IMR-90 (cell line): ENCODE data around the gene ARRB1. TPM values are rescaled to one million over a fixed set of nuclear protein-coding genes. Genes with fewer than 3 reads are reported as not detected.

Source experiments
- ATAC-seq: fragments of 200-7000 bp; cut with Tn5 transposase; 2 replicates; pipeline ENCODE4 v1.9.1; 2020; ENCODE audit warnings: low read depth, mild to moderate bottlenecking, moderate library complexity
- BruUV-seq: library from RNA; stranded (reverse); fragments of 400-500 nt; replicated peaks from 2 replicates; lab custom pipeline; 2021; lab: Mats Ljungman, UMichigan
- CTCF ChIA-PET: fragments of 300-600 bp; formaldehyde crosslinking; extraction: SDS; loops from one replicate; lab custom pipeline; 2021; ENCODE audit warnings: antibody characterized with exemption; lab: Yijun Ruan, JAX
- POLR2A ChIA-PET: fragments of 300-600 bp; sonication (Branson Sonifier 250); formaldehyde crosslinking; loops from one replicate; lab custom pipeline; 2022; ENCODE audit warnings: antibody characterized with exemption; ENCODE audit not compliant: unreplicated experiment; lab: Charles Lee
- DNase-seq: peaks from one replicate; pipeline ENCODE4 v3.0.0; 2013
- H2AFZ ChIP-seq: replicated peaks from 2 replicates; pipeline ENCODE3; 2013; ENCODE audit warnings: low read length, mild to moderate bottlenecking; ENCODE audit not compliant: poor library complexity
- H2AK5ac ChIP-seq: 2 replicates; pipeline ENCODE4 v1.6.1; 2013; ENCODE audit warnings: low read depth, low read length, inconsistent platforms
- H2AK9ac ChIP-seq: replicated peaks from 2 replicates; pipeline ENCODE3; 2013; ENCODE audit warnings: mild to moderate bottlenecking, low read depth, low read length, moderate library complexity; ENCODE audit not compliant: poor library complexity
- H2BK120ac ChIP-seq: 2 replicates; pipeline ENCODE4 v1.6.1; 2013; ENCODE audit warnings: low read depth, low read length, inconsistent platforms
- H2BK15ac ChIP-seq: 3 replicates; pipeline ENCODE4 v1.6.1; 2013; ENCODE audit warnings: low read depth, low read length, inconsistent platforms
- H2BK20ac ChIP-seq: 2 replicates; pipeline ENCODE4 v1.6.1; 2013; ENCODE audit warnings: low read depth, mild to moderate bottlenecking, inconsistent platforms, low read length, moderate library complexity
- H2BK5ac ChIP-seq: 2 replicates; pipeline ENCODE4 v1.6.1; 2013; ENCODE audit warnings: mild to moderate bottlenecking, low read depth, low read length, inconsistent platforms; ENCODE audit not compliant: poor library complexity, severe bottlenecking
- H3K14ac ChIP-seq: replicated peaks from 2 replicates; pipeline ENCODE4 v1.6.1; 2013; ENCODE audit warnings: low read depth, low read length, inconsistent platforms
- H3K18ac ChIP-seq: 2 replicates; pipeline ENCODE4 v1.6.1; 2013; ENCODE audit warnings: low read depth, low read length, control low read depth
- H3K23ac ChIP-seq: 2 replicates; pipeline ENCODE4 v1.6.1; 2013; ENCODE audit warnings: low read depth, low read length, inconsistent platforms
- H3K27ac ChIP-seq: 2 replicates; pipeline ENCODE4 v1.5.1; 2013; ENCODE audit warnings: mild to moderate bottlenecking, control low read depth, low read length; ENCODE audit not compliant: insufficient read depth
- H3K27me3 ChIP-seq: 2 replicates; pipeline ENCODE4 v1.6.1; 2013; ENCODE audit warnings: low read length; ENCODE audit not compliant: control insufficient read depth, insufficient read depth
- H3K36me3 ChIP-seq: 2 replicates; pipeline ENCODE4 v1.6.1; 2013; ENCODE audit warnings: low read length, mixed read lengths; ENCODE audit not compliant: control insufficient read depth, insufficient read depth
- H3K4ac ChIP-seq: 2 replicates; pipeline ENCODE4 v1.6.1; 2013; ENCODE audit warnings: low read depth, low read length, inconsistent platforms
- H3K4me1 ChIP-seq: 2 replicates; pipeline ENCODE4 v1.6.1; 2013; ENCODE audit warnings: low read length, mixed read lengths; ENCODE audit not compliant: control insufficient read depth, insufficient read depth
- H3K4me2 ChIP-seq: 2 replicates; pipeline ENCODE4 v1.6.1; 2013; ENCODE audit warnings: low read depth, mild to moderate bottlenecking, control low read depth, low read length, moderate library complexity
- H3K4me3 ChIP-seq: 2 replicates; pipeline ENCODE4 v1.5.1; 2013; ENCODE audit warnings: low read depth, mild to moderate bottlenecking, control low read depth, low read length, moderate library complexity; ENCODE audit not compliant: insufficient read depth
- H3K56ac ChIP-seq: 2 replicates; pipeline ENCODE4 v1.6.1; 2013; ENCODE audit warnings: low read length, inconsistent platforms; ENCODE audit not compliant: insufficient read depth; ENCODE audit errors: extremely low read depth
- H3K79me1 ChIP-seq, 2 experiments: 2 replicates each; pipeline ENCODE4 v1.6.1; 2013; ENCODE audit warnings: low read length in 2 of 2, inconsistent platforms in 1 of 2, low read depth in 1 of 2
- H3K9ac ChIP-seq: 2 replicates; pipeline ENCODE4 v1.6.1; 2013; ENCODE audit warnings: low read depth, low read length, control low read depth
- H3K9me1 ChIP-seq: 2 replicates; pipeline ENCODE4 v1.6.1; 2013; ENCODE audit warnings: low read length, inconsistent platforms; ENCODE audit not compliant: insufficient read depth
- H3K9me3 ChIP-seq: 2 replicates; pipeline ENCODE4 v1.6.1; 2013; ENCODE audit warnings: low read length; ENCODE audit not compliant: control insufficient read depth, insufficient read depth
- H4K20me1 ChIP-seq: 2 replicates; pipeline ENCODE4 v1.6.1; 2013; ENCODE audit warnings: low read length, inconsistent platforms; ENCODE audit not compliant: insufficient read depth
- H4K5ac ChIP-seq: 2 replicates; pipeline ENCODE4 v1.6.1; 2013; ENCODE audit warnings: mild to moderate bottlenecking, low read depth, low read length, control low read depth
- H4K8ac ChIP-seq, 2 experiments: 2 replicates each; pipeline ENCODE4 v1.6.1; 2013; ENCODE audit warnings: low read depth in 2 of 2, low read length in 2 of 2, control low read depth in 1 of 2, inconsistent platforms in 1 of 2
- H4K91ac ChIP-seq: 2 replicates; pipeline ENCODE4 v1.6.1; 2013; ENCODE audit warnings: low read depth, low read length, inconsistent platforms; ENCODE audit not compliant: insufficient read depth
- FOS ChIP-seq: fragments of 150-350 bp; IDR thresholded peaks from 2 replicates; pipeline ENCODE4 v1.6.1; 2016; ENCODE audit warnings: low read depth, low read length
- MAFK ChIP-seq: IDR thresholded peaks from 2 replicates; pipeline ENCODE4 v1.6.1; 2012; ENCODE audit warnings: low read depth, low read length, improper control_type of control experiment
- POLR2A ChIP-seq: IDR thresholded peaks from 2 replicates; pipeline ENCODE4 v1.6.1; 2012; ENCODE audit warnings: mild to moderate bottlenecking, low read depth, low read length
- WGBS, 2 experiments: methylation state at CpG; one replicate each; pipeline versions ENCODE4 v1.1.5 to v1.1.7; 2013; ENCODE audit warnings: missing lambda C conversion rate in 2 of 2; ENCODE audit not compliant: insufficient read length in 1 of 2; ENCODE audit errors: extremely low coverage in 2 of 2; 5-methylcytosine and 5-hydroxymethylcytosine counted together
- dilution Hi-C: fragments of 300-500 bp; cut with HindIII; formaldehyde crosslinking; loops from one replicate; pipeline ENCODE4 v1.14.3; 2018; ENCODE audit warnings: low sequenced_read_pairs; ENCODE audit not compliant: unreplicated experiment
- in situ Hi-C: fragments of 300-500 bp; cut with MboI; formaldehyde crosslinking; loops from 3 replicates; pipeline ENCODE4 v1.14.3; 2019; ENCODE audit warnings: low sequenced_read_pairs, inconsistent platforms, mixed read lengths
- intact Hi-C: fragments of 100-400 bp; cut with micrococcal nuclease; formaldehyde crosslinking; loops from 2 replicates; pipeline ENCODE4 v1.10.0; 2022
- polyA plus RNA-seq, 3 experiments: library from polyadenylated mRNA; depleted of rRNA; stranded (reverse); fragments of >200 nt; gene quantifications; 2 replicates each; pipeline ENCODE4 v1.2.3, GENCODE V29; 2012; ENCODE audit warnings: low replicate concordance in 1 of 3
- total RNA-seq: library from RNA; depleted of rRNA; stranded (reverse); fragments of >200 nt; gene quantifications from 2 replicates; pipeline ENCODE4 v1.2.3, GENCODE V29; 2012
- TF ChIP-seq, protein P1 (sequence below): fragments of 150-350 bp; IDR thresholded peaks from 2 replicates; pipeline ENCODE4 v1.6.1; 2016; ENCODE audit warnings: low read depth, mild to moderate bottlenecking, low read length, moderate library complexity, borderline replicate concordance

The ARRB1 gene
- total and polyA plus RNA-seq, 2 of the 4 experiments (the other 2 are of a cell fraction): 11.0 to 17.4 TPM

DNA sequence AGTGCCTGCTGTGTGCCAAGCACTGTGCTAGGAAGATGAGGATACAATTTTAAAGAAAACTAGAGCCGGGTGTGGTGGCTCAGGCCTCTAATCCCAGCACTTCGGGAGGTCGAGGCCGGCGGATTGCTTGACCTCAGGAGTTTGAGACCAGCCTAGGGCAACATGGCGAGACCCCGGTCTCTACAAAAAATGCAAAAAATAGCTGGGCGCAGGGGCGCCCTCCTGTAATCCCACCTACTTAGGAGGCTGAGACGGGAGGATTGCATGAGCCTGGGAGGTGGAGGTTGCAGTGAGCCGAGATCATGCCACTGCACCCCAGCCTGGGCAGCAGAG lies 102.6 kb downstream of the ARRB1 start:
- Histone ChIP-seq H3K9me1 (no peaks in the 10 kb centered on the region), H3K4me2 (no peak overlapping the region), H3K23ac (no peak overlapping the region), H3K9ac (no peak overlapping the region), H3K4me1 (no peaks in the 10 kb centered on the region), H3K79me1 (no peaks in the 10 kb centered on the region), H3K4me3 (no peak overlapping the region), H3K9me3 (peaks cover 3% of the 10 kb centered on the region), H4K5ac (no peak overlapping the region), H3K4ac (no peak overlapping the region), H3K27me3 (peaks cover 37% of the 10 kb centered on the region), H2AK9ac (no peak overlapping the region), H4K20me1 (no peaks in the 10 kb centered on the region), H3K27ac (no peak overlapping the region), H2BK20ac (no peak overlapping the region), H3K14ac (no peak overlapping the region), H2AFZ (no peak overlapping the region), H4K91ac (no peak overlapping the region), H4K8ac (no peak overlapping the region), H2BK15ac (no peak overlapping the region), H2AK5ac (no peak overlapping the region), H3K18ac (no peak overlapping the region), H2BK120ac (no peak overlapping the region), H3K56ac (no peak overlapping the region), H2BK5ac (no peak overlapping the region), H3K36me3 (no peaks in the 10 kb centered on the region)
- no TSS peak for BruUV-seq
- POLR2A ChIA-PET: no interaction called here
- TF ChIP-seq FOS: no peak
- TF ChIP-seq, protein P1, sequence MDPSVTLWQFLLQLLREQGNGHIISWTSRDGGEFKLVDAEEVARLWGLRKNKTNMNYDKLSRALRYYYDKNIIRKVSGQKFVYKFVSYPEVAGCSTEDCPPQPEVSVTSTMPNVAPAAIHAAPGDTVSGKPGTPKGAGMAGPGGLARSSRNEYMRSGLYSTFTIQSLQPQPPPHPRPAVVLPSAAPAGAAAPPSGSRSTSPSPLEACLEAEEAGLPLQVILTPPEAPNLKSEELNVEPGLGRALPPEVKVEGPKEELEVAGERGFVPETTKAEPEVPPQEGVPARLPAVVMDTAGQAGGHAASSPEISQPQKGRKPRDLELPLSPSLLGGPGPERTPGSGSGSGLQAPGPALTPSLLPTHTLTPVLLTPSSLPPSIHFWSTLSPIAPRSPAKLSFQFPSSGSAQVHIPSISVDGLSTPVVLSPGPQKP: no peak
- no peak for TF ChIP-seq POLR2A
- TF ChIP-seq MAFK: no peak
- DNase-seq (no peak), ATAC-seq (no peak)
- CTCF ChIA-PET: interaction anchor here (0.6 to 2.2 kb wide), 10 partner anchors 8 to 324 kb away, joined by 3 to 12 read pairs (median 5); no protein-coding TSS in a partner anchor
- dilution Hi-C loops (no loop called here), in situ Hi-C loops (loop anchor here (5.0 kb wide), 3 partner anchors 102 to 322 kb away; no protein-coding TSS in a partner anchor), intact Hi-C loops (loop anchor here (1.0 to 5.0 kb wide), 5 partner anchors 105 to 320 kb away; partner anchors contain the start of genes SPCS2 and XRRA1)
- 0% methylated on average over 2 of the region's 11 CpGs; no CpG with 5 or more reads in 1 of the 2 experiments for WGBS, 2 experiments
